ENCODE measurements around the gene OSBPL8.

- TF ChIP-seq POLR2A (IDR thresholded peaks at IDR 0.05) (no peak), CTCF (IDR thresholded peaks at IDR 0.05) (no peak), EP300 (IDR thresholded peaks at IDR 0.05; ENCODE audit: low read depth) (no peak)
These were observed 98.8 kb downstream of the OSBPL8 start for GRCh38 chr12:76460807-76461206.

All from transverse colon (tissue), 3 donors.